T-cell (primary cell): Measurements from ENCODE around the gene VPS4A. TPM values are rescaled to one million over a fixed set of nuclear protein-coding genes. Genes with fewer than 3 reads are reported as not detected.
A peak's percentile ranks its signal among the peaks of the same experiment; 100 is the strongest.

Source experiments
- ATAC-seq, 4 experiments: fragments of 200-7000 bp in 3 of 4; fragments of 150-1000 bp in 1 of 4; cut with Tn5 transposase; replicated peaks in 1 of 4; 1 replicate in 3 of 4; 2 replicates in 1 of 4; pipeline ENCODE4 v1.10.0; 2021; ENCODE audit warnings: moderate library complexity in 3 of 4, mild to moderate bottlenecking in 2 of 4, moderate number of reproducible peaks in 1 of 4
- CTCF ChIA-PET, 2 donors: fragments of 300-600 bp; sonication (Branson Sonifier 250); formaldehyde crosslinking; loops; one replicate each; lab custom pipeline; 2022; ENCODE audit warnings: antibody characterized with exemption in 2 of 2; lab: Charles Lee
- POLR2A ChIA-PET, 2 donors: fragments of 300-600 bp; sonication (Branson Sonifier 250); formaldehyde crosslinking; loops; one replicate each; lab custom pipeline; 2022; ENCODE audit warnings: antibody characterized with exemption in 2 of 2; lab: Charles Lee
- DNase-seq, 35 experiments: peaks; one replicate each; pipeline versions ENCODE4 v3.0.0 to v3.0.0-alpha.2; 2013 to 2023
- H3K27ac ChIP-seq: one replicate; pipeline ENCODE4 v1.5.1; 2013; ENCODE audit warnings: low read length
- H3K27me3 ChIP-seq, 2 experiments: replicated peaks in 1 of 2; 1 replicate in 1 of 2; 2 replicates in 1 of 2; pipeline versions ENCODE4 v1.6.1 to v1.7.0; 2013; ENCODE audit warnings: low read length in 1 of 2, mixed read lengths in 1 of 2; ENCODE audit not compliant: control insufficient read depth in 2 of 2, insufficient read depth in 2 of 2; ENCODE audit errors: extremely low read depth in 1 of 2
- H3K36me3 ChIP-seq, 2 donors: 1 replicate in 1 of 2; 2 replicates in 1 of 2; pipeline versions ENCODE4 v1.6.1 to v1.7.0; 2013; ENCODE audit warnings: low read length in 1 of 2; ENCODE audit not compliant: control insufficient read depth in 2 of 2, insufficient read depth in 1 of 2; ENCODE audit errors: extremely low read depth in 1 of 2
- H3K4me1 ChIP-seq, 2 experiments: 1 replicate in 1 of 2; 2 replicates in 1 of 2; pipeline versions ENCODE4 v1.6.1 to v1.7.0; 2013; ENCODE audit warnings: low read length in 2 of 2, mixed read lengths in 1 of 2; ENCODE audit not compliant: insufficient read depth in 2 of 2, control insufficient read depth in 1 of 2; ENCODE audit errors: extremely low read depth in 1 of 2
- H3K4me3 ChIP-seq, 2 donors: 1 replicate in 1 of 2; 2 replicates in 1 of 2; pipeline versions ENCODE4 v1.5.1 to v1.7.0; 2013; ENCODE audit warnings: mild to moderate bottlenecking in 2 of 2, low read length in 1 of 2, moderate library complexity in 1 of 2; ENCODE audit not compliant: control insufficient read depth in 1 of 2; ENCODE audit errors: extremely low read depth in 1 of 2
- H3K9me3 ChIP-seq: 2 replicates; pipeline ENCODE4 v1.7.0; 2013
- H3K27ac Mint-ChIP-seq, 2 donors: one replicate each; pipeline ENCODE4 v1.8.0; 2020 to 2021; ENCODE audit warnings: mild to moderate bottlenecking in 2 of 2, mixed read lengths in 2 of 2
- H3K27me3 Mint-ChIP-seq, 2 donors: one replicate each; pipeline ENCODE4 v1.8.0; 2021 to 2022; ENCODE audit warnings: mixed read lengths in 2 of 2
- H3K36me3 Mint-ChIP-seq: one replicate; pipeline ENCODE4 v1.8.0; 2021; ENCODE audit warnings: mixed read lengths
- H3K4me1 Mint-ChIP-seq, 3 donors: one replicate each; pipeline ENCODE4 v1.8.0; 2020 to 2022; ENCODE audit warnings: mixed read lengths in 3 of 3, mild to moderate bottlenecking in 1 of 3
- H3K4me3 Mint-ChIP-seq, 3 donors: one replicate each; pipeline ENCODE4 v1.8.0; 2020 to 2022; ENCODE audit warnings: mild to moderate bottlenecking in 3 of 3, mixed read lengths in 3 of 3, moderate library complexity in 3 of 3
- H3K9me3 Mint-ChIP-seq, 3 donors: one replicate each; pipeline ENCODE4 v1.8.0; 2020 to 2022; ENCODE audit warnings: mixed read lengths in 3 of 3
- WGBS: methylation state at CpG from one replicate; pipeline ENCODE4 v1.1.5; 2013; ENCODE audit warnings: missing lambda C conversion rate; ENCODE audit not compliant: insufficient coverage; 5-methylcytosine and 5-hydroxymethylcytosine counted together
- total RNA-seq, 35 experiments: library from RNA in 6 of 35; stranded (reverse) in 6 of 35; fragments of 120-200 nt in 1 of 35; gene quantifications; one replicate each; pipeline versions ENCODE4 v1.2.1 to v1.2.4 and lab custom pipeline; 2013 to 2026

VPS4A gene
- total RNA-seq, 5 donors from 2014 or later (not counting 1 experiment from before 2014, with no cell fraction given): 40.5 to 61.9 (median 55.9) TPM

GRCh38 chr16:69371564-69371963 is 60.4 kb downstream of the VPS4A start:
- Histone ChIP-seq H3K4me1 (no peaks in the 10 kb centered on the region), H3K9me3 (no peaks in the 10 kb centered on the region), H3K36me3 (peaks cover 13 to 50% of the 10 kb centered on the region in 2 donors), H3K27me3 (no peaks in the 10 kb centered on the region), H3K4me3 (no peak overlapping the region), H3K27ac (no peak overlapping the region)
- CTCF ChIA-PET: no interaction called here
- POLR2A ChIA-PET: interaction anchor here in 1 of 2 donors (0.5 kb wide), 1 partner anchor 237 kb away, joined by 8 read pairs; no protein-coding TSS in a partner anchor
- Mint-ChIP-seq H3K9me3 (no peaks in the 10 kb centered on the region), H3K36me3 (peaks cover 44% of the 10 kb centered on the region), H3K4me3 (no peak overlapping the region), H3K27ac (peak overlapping the region in 1 of 2 donors; percentile 63), H3K4me1 (peaks cover 9 to 24% (median 12%) of the 10 kb centered on the region in 3 donors), H3K27me3 (no peaks in the 10 kb centered on the region)
- no peak for DNase-seq
- ATAC-seq: no peak
- no CpG with 5 or more reads among the region's 2 CpGs for WGBS

- no peaks in the 10 kb centered on the region for H3K27me3 Mint-ChIP-seq
- Histone ChIP-seq H3K27ac (no peak overlapping the region), H3K27me3 (no peaks in the 10 kb centered on the region), H3K9me3 (no peaks in the 10 kb centered on the region), H3K36me3 (peaks cover 10 to 41% of the 10 kb centered on the region in 2 donors), H3K4me3 (no peak overlapping the region), H3K4me1 (no peaks in the 10 kb centered on the region)
- WGBS: no CpG with 5 or more reads among the region's 1 CpG
- H3K4me3 Mint-ChIP-seq: no peak overlapping the region
- H3K36me3 Mint-ChIP-seq: peaks cover 38% of the 10 kb centered on the region
- no peaks in the 10 kb centered on the region for H3K9me3 Mint-ChIP-seq
- ChIA-PET CTCF (no interaction called here), POLR2A (no interaction called here)
- no peak for ATAC-seq
- DNase-seq: no peak
- peaks cover 9 to 27% (median 15%) of the 10 kb centered on the region in 3 donors for H3K4me1 Mint-ChIP-seq
- no peak overlapping the region for H3K27ac Mint-ChIP-seq
Observed at GRCh38 chr16:69373019-69373418, 61.9 kb downstream of the VPS4A start.

Other genes starting within 250 kb of the VPS4A start
- gene HAS3, start 205.7 kb upstream of the VPS4A start, total RNA-seq: 1 to 10 TPM; 2.0 to 4.7 (median 3.4) TPM
- 100 to 1,000 TPM in 3 of 5 donors, 10 to 100 TPM in 2; 64.8 to 138 (median 124) TPM for gene CHTF8, start 178.8 kb upstream of the VPS4A start, total RNA-seq
- 10 to 100 TPM; 30.3 to 42.5 (median 37.8) TPM for gene UTP4, start 178.7 kb upstream of the VPS4A start, total RNA-seq
- gene SNTB2, start 124.2 kb upstream of the VPS4A start, total RNA-seq: 10 to 100 TPM; 13.2 to 23.1 (median 17.3) TPM
- 10 to 100 TPM in 3 of 5 donors, 1 to 10 TPM in 2; 5.3 to 20.5 (median 16.1) TPM for gene PDF, start 19.2 kb downstream of the VPS4A start, total RNA-seq
- 10 to 100 TPM; 31.2 to 70.4 (median 59.8) TPM for gene COG8, start 28.2 kb downstream of the VPS4A start, total RNA-seq
- 10 to 100 TPM; 23.7 to 32.9 (median 29.6) TPM for gene NIP7, start 28.4 kb downstream of the VPS4A start, total RNA-seq
- gene TMED6, start 40.4 kb downstream of the VPS4A start, total RNA-seq: 1 to 10 TPM; 2.6 to 4.6 (median 3.0) TPM
- gene TERF2, start 74.7 kb downstream of the VPS4A start, total RNA-seq: 10 to 100 TPM; 36.6 to 51.0 (median 47.3) TPM
- gene CYB5B, start 113.3 kb downstream of the VPS4A start, total RNA-seq: 10 to 100 TPM; 42.9 to 62.0 (median 54.4) TPM